ENCODE measurements around the gene OR2J3.
"Not testable (repeated sequence)": the region's sequence is repeated elsewhere in the genome, so short reads cannot be mapped to it uniquely, and the experiment has no call there.

OR2J3 gene

GRCh38 chr6:29129326-29130012, 21.6 kb downstream of the OR2J3 start:
- no CpG with 5 or more reads among the region's 15 CpGs for WGBS (ENCODE audit: insufficient coverage, insufficient read length)
- no peak for DNase-seq (ENCODE audit: low read depth, low spot score)
- no peaks in the 10 kb centered on the region for H3K4me1 ChIP-seq (ENCODE audit: control insufficient read depth, insufficient read depth, low read length)
- H3K36me3 ChIP-seq (ENCODE audit: control insufficient read depth, insufficient read depth, low read length): no peaks in the 10 kb centered on the region
- H3K27ac ChIP-seq (ENCODE audit: low read length): no peak overlapping the region
- no peak overlapping the region for H3K4me3 ChIP-seq (ENCODE audit: low read length)
- no peaks in the 10 kb centered on the region for H3K27me3 ChIP-seq (ENCODE audit: control insufficient read depth, insufficient read depth, low read length)
- H3K9me3 ChIP-seq (ENCODE audit: control insufficient read depth, insufficient read depth, low read length): no peaks in the 10 kb centered on the region

GRCh38 chr6:29130644-29131043, 22.8 kb downstream of the OR2J3 start:
- no peak for DNase-seq (ENCODE audit: low read depth, low spot score)
- H3K36me3 ChIP-seq (ENCODE audit: control insufficient read depth, insufficient read depth, low read length): no peaks in the 10 kb centered on the region
- H3K4me3 ChIP-seq (ENCODE audit: low read length): no peak overlapping the region
- H3K27me3 ChIP-seq (ENCODE audit: control insufficient read depth, insufficient read depth, low read length): no peaks in the 10 kb centered on the region
- no peak overlapping the region for H3K27ac ChIP-seq (ENCODE audit: low read length)
- WGBS (ENCODE audit: insufficient coverage, insufficient read length): no CpG with 5 or more reads among the region's 4 CpGs
- H3K9me3 ChIP-seq (ENCODE audit: control insufficient read depth, insufficient read depth, low read length): no peaks in the 10 kb centered on the region
- no peaks in the 10 kb centered on the region for H3K4me1 ChIP-seq (ENCODE audit: control insufficient read depth, insufficient read depth, low read length)

GRCh38 chr6:29131691-29132090, 23.8 kb downstream of the OR2J3 start:
- no peak overlapping the region for H3K4me3 ChIP-seq (ENCODE audit: low read length)
- H3K27me3 ChIP-seq (ENCODE audit: control insufficient read depth, insufficient read depth, low read length): no peaks in the 10 kb centered on the region
- WGBS (ENCODE audit: insufficient coverage, insufficient read length): no CpG with 5 or more reads among the region's 2 CpGs
- DNase-seq (ENCODE audit: low read depth, low spot score): no peak
- H3K36me3 ChIP-seq (ENCODE audit: control insufficient read depth, insufficient read depth, low read length): no peaks in the 10 kb centered on the region
- H3K27ac ChIP-seq (ENCODE audit: low read length): no peak overlapping the region
- no peaks in the 10 kb centered on the region for H3K4me1 ChIP-seq (ENCODE audit: control insufficient read depth, insufficient read depth, low read length)
- H3K9me3 ChIP-seq (ENCODE audit: control insufficient read depth, insufficient read depth, low read length): no peaks in the 10 kb centered on the region

GRCh38 chr6:29137724-29138123, 29.9 kb downstream of the OR2J3 start:
- WGBS (ENCODE audit: insufficient coverage, insufficient read length): no CpG with 5 or more reads among the region's 4 CpGs
- Histone ChIP-seq H3K9me3 (ENCODE audit: control insufficient read depth, insufficient read depth, low read length) (no peaks in the 10 kb centered on the region), H3K36me3 (ENCODE audit: control insufficient read depth, insufficient read depth, low read length) (no peaks in the 10 kb centered on the region), H3K4me3 (ENCODE audit: low read length) (no peak overlapping the region), H3K27ac (ENCODE audit: low read length) (no peak overlapping the region), H3K4me1 (ENCODE audit: control insufficient read depth, insufficient read depth, low read length) (no peaks in the 10 kb centered on the region), H3K27me3 (ENCODE audit: control insufficient read depth, insufficient read depth, low read length) (no peaks in the 10 kb centered on the region)
- DNase-seq (ENCODE audit: low read depth, low spot score): no peak

GRCh38 chr6:29141606-29142005, 33.7 kb downstream of the OR2J3 start:
- H3K4me1 ChIP-seq (ENCODE audit: control insufficient read depth, insufficient read depth, low read length): no peaks in the 10 kb centered on the region
- no peaks in the 10 kb centered on the region for H3K9me3 ChIP-seq (ENCODE audit: control insufficient read depth, insufficient read depth, low read length)
- no peak for DNase-seq (ENCODE audit: low read depth, low spot score)
- no CpG with 5 or more reads among the region's 1 CpG for WGBS (ENCODE audit: insufficient coverage, insufficient read length)
- no peaks in the 10 kb centered on the region for H3K36me3 ChIP-seq (ENCODE audit: control insufficient read depth, insufficient read depth, low read length)
- H3K4me3 ChIP-seq (ENCODE audit: low read length): no peak overlapping the region
- no peak overlapping the region for H3K27ac ChIP-seq (ENCODE audit: low read length)
- H3K27me3 ChIP-seq (ENCODE audit: control insufficient read depth, insufficient read depth, low read length): no peaks in the 10 kb centered on the region

GRCh38 chr6:29142309-29142708, 34.5 kb downstream of the OR2J3 start:
- H3K4me3 ChIP-seq (ENCODE audit: low read length): no peak overlapping the region
- H3K36me3 ChIP-seq (ENCODE audit: control insufficient read depth, insufficient read depth, low read length): no peaks in the 10 kb centered on the region
- H3K4me1 ChIP-seq (ENCODE audit: control insufficient read depth, insufficient read depth, low read length): no peaks in the 10 kb centered on the region
- no peak overlapping the region for H3K27ac ChIP-seq (ENCODE audit: low read length)
- no peaks in the 10 kb centered on the region for H3K27me3 ChIP-seq (ENCODE audit: control insufficient read depth, insufficient read depth, low read length)
- H3K9me3 ChIP-seq (ENCODE audit: control insufficient read depth, insufficient read depth, low read length): no peaks in the 10 kb centered on the region
- DNase-seq (ENCODE audit: low read depth, low spot score): no peak

- H3K36me3 ChIP-seq (ENCODE audit: control insufficient read depth, insufficient read depth, low read length): no peaks in the 10 kb centered on the region
- DNase-seq (ENCODE audit: low read depth, low spot score): no peak
- no peak overlapping the region for H3K4me3 ChIP-seq (ENCODE audit: low read length)
- no peaks in the 10 kb centered on the region for H3K27me3 ChIP-seq (ENCODE audit: control insufficient read depth, insufficient read depth, low read length)
- no peak overlapping the region for H3K27ac ChIP-seq (ENCODE audit: low read length)
- no peaks in the 10 kb centered on the region for H3K4me1 ChIP-seq (ENCODE audit: control insufficient read depth, insufficient read depth, low read length)
- WGBS (ENCODE audit: insufficient coverage, insufficient read length): no CpG with 5 or more reads among the region's 2 CpGs
- H3K9me3 ChIP-seq (ENCODE audit: control insufficient read depth, insufficient read depth, low read length): no peaks in the 10 kb centered on the region
Observed at GRCh38 chr6:29146179-29146578, 38.3 kb downstream of the OR2J3 start.

GRCh38 chr6:29147074-29147473, 39.2 kb downstream of the OR2J3 start:
- Histone ChIP-seq H3K27me3 (ENCODE audit: control insufficient read depth, insufficient read depth, low read length) (no peaks in the 10 kb centered on the region), H3K4me3 (ENCODE audit: low read length) (no peak overlapping the region), H3K36me3 (ENCODE audit: control insufficient read depth, insufficient read depth, low read length) (no peaks in the 10 kb centered on the region), H3K4me1 (ENCODE audit: control insufficient read depth, insufficient read depth, low read length) (no peaks in the 10 kb centered on the region), H3K27ac (ENCODE audit: low read length) (no peak overlapping the region), H3K9me3 (ENCODE audit: control insufficient read depth, insufficient read depth, low read length) (no peaks in the 10 kb centered on the region)
- DNase-seq (ENCODE audit: low read depth, low spot score): no peak
- WGBS (ENCODE audit: insufficient coverage, insufficient read length): no CpG with 5 or more reads among the region's 3 CpGs

GRCh38 chr6:29149444-29149843, 41.6 kb downstream of the OR2J3 start:
- not testable (repeated sequence) for H3K27ac ChIP-seq (ENCODE audit: low read length); H3K36me3 ChIP-seq (ENCODE audit: control insufficient read depth, insufficient read depth, low read length); H3K4me1 ChIP-seq (ENCODE audit: control insufficient read depth, insufficient read depth, low read length); H3K4me3 ChIP-seq (ENCODE audit: low read length); DNase-seq (ENCODE audit: low read depth, low spot score); H3K27me3 ChIP-seq (ENCODE audit: control insufficient read depth, insufficient read depth, low read length); H3K9me3 ChIP-seq (ENCODE audit: control insufficient read depth, insufficient read depth, low read length)
- WGBS (ENCODE audit: insufficient coverage, insufficient read length): no CpG with 5 or more reads among the region's 3 CpGs

- no peak for DNase-seq (ENCODE audit: low read depth, low spot score)
- no CpG with 5 or more reads among the region's 1 CpG for WGBS (ENCODE audit: insufficient coverage, insufficient read length)
- no peaks in the 10 kb centered on the region for H3K36me3 ChIP-seq (ENCODE audit: control insufficient read depth, insufficient read depth, low read length)
- H3K27ac ChIP-seq (ENCODE audit: low read length): no peak overlapping the region
- H3K4me1 ChIP-seq (ENCODE audit: control insufficient read depth, insufficient read depth, low read length): no peaks in the 10 kb centered on the region
- no peak overlapping the region for H3K4me3 ChIP-seq (ENCODE audit: low read length)
- no peaks in the 10 kb centered on the region for H3K9me3 ChIP-seq (ENCODE audit: control insufficient read depth, insufficient read depth, low read length)
- H3K27me3 ChIP-seq (ENCODE audit: control insufficient read depth, insufficient read depth, low read length): no peaks in the 10 kb centered on the region
Observed at GRCh38 chr6:29153083-29153482, 45.2 kb downstream of the OR2J3 start.

- H3K36me3 ChIP-seq (ENCODE audit: control insufficient read depth, insufficient read depth, low read length); H3K4me3 ChIP-seq (ENCODE audit: low read length); DNase-seq (ENCODE audit: low read depth, low spot score); H3K27ac ChIP-seq (ENCODE audit: low read length); H3K4me1 ChIP-seq (ENCODE audit: control insufficient read depth, insufficient read depth, low read length); H3K9me3 ChIP-seq (ENCODE audit: control insufficient read depth, insufficient read depth, low read length); H3K27me3 ChIP-seq (ENCODE audit: control insufficient read depth, insufficient read depth, low read length): not testable (repeated sequence)
- no CpG with 5 or more reads among the region's 1 CpG for WGBS (ENCODE audit: insufficient coverage, insufficient read length)
Observed at GRCh38 chr6:29155182-29155581, 47.3 kb downstream of the OR2J3 start.
